Lung microvascular endothelial cell (primary cell): ENCODE measurements around the gene SPDEF. TPM values are rescaled to one million over a fixed set of nuclear protein-coding genes. Genes with fewer than 3 reads are reported as not detected.

ENCODE experiments used
- total RNA-seq: library from RNA; depleted of rRNA; stranded (reverse); fragments of >200 nt; gene quantifications from 2 replicates; pipeline ENCODE4 v1.2.1, GENCODE V29; 2014

Gene SPDEF
- total RNA-seq, 1 donor from 2014 or later: not detected

Other genes starting within 250 kb of the SPDEF start
- 17.1 and 19.4 TPM in 2 replicates for gene NUDT3, start 163.7 kb downstream of the SPDEF start, total RNA-seq
- gene RPS10, start 130.3 kb downstream of the SPDEF start, total RNA-seq: 1,235 and 1,478 TPM in 2 replicates
- not detected in 2 replicates for gene PACSIN1, start 90.3 kb downstream of the SPDEF start, total RNA-seq
- gene ILRUN, start 140.4 kb upstream of the SPDEF start, total RNA-seq: 32.0 and 48.8 TPM in 2 replicates
- 57.3 and 59.9 TPM in 2 replicates for gene SNRPC, start 201.2 kb upstream of the SPDEF start, total RNA-seq
- gene BLTP3A, start 235.8 kb upstream of the SPDEF start, total RNA-seq: 6.8 and 13.3 TPM in 2 replicates